AG09319 (cell line): ENCODE data around the gene ZNF232.
A peak's percentile ranks its signal among the peaks of the same experiment; 100 is the strongest.

Source experiments
- DNase-seq: peaks from one replicate; pipeline ENCODE4 v3.0.0-alpha.2; 2010; ENCODE audit warnings: low read depth; ENCODE audit errors: extremely low read depth
- TF ChIP-seq, protein P1 (sequence below): IDR thresholded peaks from 2 replicates; pipeline ENCODE4 v1.5.1; 2011; ENCODE audit warnings: low read depth, mild to moderate bottlenecking, inconsistent platforms, low read length, moderate library complexity

ZNF232 gene

DNA sequence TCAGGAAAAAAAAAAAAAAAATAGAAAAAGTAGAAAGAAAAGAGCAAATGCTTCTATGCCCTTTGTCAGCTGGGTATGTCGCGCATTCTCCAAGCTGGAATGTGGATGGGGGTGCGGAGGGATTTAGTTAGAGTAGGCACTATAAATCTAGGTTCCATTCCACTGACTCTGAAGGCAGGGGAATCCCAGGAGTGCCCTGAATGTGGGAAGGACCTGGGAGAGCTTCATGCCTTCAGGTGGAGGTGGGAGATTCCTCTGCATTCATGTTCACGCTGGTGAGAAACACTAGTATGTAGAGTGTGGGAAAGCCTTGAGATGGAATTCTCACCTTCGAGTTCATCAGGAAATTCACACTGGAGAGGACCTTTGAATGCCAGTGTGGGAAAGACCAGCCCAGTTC lies 12.4 kb downstream of the ZNF232 start:
- TF ChIP-seq, protein P1, sequence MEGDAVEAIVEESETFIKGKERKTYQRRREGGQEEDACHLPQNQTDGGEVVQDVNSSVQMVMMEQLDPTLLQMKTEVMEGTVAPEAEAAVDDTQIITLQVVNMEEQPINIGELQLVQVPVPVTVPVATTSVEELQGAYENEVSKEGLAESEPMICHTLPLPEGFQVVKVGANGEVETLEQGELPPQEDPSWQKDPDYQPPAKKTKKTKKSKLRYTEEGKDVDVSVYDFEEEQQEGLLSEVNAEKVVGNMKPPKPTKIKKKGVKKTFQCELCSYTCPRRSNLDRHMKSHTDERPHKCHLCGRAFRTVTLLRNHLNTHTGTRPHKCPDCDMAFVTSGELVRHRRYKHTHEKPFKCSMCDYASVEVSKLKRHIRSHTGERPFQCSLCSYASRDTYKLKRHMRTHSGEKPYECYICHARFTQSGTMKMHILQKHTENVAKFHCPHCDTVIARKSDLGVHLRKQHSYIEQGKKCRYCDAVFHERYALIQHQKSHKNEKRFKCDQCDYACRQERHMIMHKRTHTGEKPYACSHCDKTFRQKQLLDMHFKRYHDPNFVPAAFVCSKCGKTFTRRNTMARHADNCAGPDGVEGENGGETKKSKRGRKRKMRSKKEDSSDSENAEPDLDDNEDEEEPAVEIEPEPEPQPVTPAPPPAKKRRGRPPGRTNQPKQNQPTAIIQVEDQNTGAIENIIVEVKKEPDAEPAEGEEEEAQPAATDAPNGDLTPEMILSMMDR, result no peak
- no peak for DNase-seq

DNA sequence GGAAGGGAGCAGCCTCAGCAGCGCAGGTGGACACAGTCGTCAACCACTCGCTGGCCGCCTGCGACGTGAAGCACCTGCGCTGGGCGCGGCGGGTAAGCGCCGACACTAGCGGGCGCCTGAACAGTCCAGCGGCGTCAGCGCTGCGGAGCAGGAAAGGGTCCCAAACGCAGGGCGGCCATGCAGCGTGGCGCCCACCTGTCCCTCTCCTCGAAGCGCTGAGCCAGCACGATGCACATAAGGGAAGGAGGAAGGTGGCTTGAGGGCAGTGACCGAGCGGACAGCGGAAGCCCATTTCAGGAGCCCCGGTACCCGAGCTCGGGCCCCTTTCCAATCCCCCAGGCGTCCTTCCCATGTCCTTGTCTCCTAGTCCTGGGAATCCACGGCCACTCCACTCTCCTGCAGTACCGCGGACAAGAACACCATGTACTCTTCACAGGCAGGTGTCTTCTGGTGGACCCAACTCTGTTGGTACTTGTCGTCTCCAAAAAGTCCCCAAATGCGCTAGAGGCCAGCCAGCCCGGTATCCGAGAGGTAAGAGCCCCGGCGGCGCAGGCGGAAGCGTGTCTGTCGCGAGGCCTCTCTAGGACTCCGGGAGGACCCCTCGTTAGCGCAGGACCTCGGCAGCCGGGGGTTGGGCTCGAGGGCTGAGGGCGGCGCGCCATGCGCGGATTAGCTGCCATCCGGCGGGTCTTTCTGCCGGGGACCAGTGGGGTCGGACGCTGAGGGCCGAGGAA lies 14.4 kb downstream of the ZNF232 start:
- TF ChIP-seq, protein P1, result no peak
- no peak for DNase-seq

DNA sequence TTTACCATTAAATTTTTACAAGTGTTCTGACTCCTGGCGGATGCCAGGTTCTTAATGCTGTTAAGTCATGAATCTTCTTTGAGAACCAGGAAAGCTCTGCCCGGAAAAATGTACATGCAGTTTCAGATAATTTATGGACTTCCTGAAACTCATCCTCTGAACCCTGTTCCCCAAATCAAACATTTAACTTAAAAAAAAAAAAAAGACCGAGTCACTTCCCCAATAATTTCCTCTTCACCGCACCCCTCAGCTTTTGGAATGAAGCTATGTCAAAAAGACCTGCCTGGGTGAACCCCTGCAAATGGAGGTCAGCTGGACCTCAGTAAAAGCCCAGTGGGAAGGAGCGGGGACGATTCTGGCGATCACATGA lies 15.0 kb downstream of the ZNF232 start:
- TF ChIP-seq, protein P1, result no peak
- DNase-seq, result no peak

DNA sequence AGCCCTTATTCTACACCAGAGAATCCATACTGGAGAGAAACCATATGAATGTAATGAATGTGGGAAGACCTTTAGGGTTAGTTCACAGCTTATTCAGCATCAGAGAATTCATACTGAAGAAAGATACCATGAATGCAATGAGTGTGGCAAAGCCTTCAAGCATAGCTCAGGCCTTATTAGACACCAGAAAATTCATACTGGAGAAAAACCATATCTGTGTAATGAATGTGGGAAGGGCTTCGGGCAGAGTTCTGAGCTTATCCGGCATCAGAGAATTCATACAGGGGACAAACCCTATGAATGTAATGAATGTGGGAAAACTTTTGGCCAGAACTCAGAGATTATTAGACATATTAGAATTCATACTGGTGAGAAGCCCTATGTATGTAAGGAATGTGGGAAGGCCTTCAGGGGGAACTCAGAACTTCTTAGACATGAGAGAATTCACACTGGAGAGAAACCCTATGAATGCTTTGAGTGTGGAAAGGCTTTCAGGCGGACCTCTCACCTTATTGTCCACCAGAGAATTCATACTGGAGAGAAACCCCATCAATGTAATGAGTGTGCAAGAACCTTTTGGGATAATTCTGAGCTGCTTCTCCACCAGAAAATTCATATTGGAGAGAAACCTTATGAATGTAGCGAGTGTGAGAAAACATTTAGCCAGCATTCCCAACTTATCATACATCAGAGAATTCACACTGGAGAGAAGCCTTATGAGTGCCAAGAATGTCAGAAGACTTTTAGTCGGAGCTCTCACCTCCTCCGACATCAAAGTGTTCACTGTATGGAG lies 19.3 kb downstream of the ZNF232 start:
- no peak for DNase-seq

DNA sequence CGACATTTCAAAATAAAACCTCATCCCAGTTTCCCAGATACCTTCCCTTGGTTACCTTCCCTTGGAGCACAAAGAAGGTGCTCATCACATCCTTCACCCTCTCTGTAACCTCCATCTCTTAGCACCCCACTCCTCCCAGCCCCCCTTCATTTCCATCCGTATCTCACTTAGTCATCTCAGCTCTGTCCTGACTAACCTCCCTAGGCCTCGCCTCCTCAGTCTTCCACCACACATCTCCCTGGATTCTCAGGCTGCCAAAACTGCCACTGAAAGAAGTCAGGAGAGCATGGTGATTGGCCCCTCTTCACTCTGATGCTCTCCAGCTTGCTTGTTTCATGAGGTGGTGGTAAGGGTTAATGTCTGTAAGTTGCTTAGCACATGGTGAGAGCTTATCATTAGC lies 31.1 kb downstream of the ZNF232 start:
- TF ChIP-seq, protein P1, result no peak
- no peak for DNase-seq

More for the DNA sequence above, 19.3 kb downstream of the ZNF232 start:
- TF ChIP-seq, protein P1, result no peak

DNA sequence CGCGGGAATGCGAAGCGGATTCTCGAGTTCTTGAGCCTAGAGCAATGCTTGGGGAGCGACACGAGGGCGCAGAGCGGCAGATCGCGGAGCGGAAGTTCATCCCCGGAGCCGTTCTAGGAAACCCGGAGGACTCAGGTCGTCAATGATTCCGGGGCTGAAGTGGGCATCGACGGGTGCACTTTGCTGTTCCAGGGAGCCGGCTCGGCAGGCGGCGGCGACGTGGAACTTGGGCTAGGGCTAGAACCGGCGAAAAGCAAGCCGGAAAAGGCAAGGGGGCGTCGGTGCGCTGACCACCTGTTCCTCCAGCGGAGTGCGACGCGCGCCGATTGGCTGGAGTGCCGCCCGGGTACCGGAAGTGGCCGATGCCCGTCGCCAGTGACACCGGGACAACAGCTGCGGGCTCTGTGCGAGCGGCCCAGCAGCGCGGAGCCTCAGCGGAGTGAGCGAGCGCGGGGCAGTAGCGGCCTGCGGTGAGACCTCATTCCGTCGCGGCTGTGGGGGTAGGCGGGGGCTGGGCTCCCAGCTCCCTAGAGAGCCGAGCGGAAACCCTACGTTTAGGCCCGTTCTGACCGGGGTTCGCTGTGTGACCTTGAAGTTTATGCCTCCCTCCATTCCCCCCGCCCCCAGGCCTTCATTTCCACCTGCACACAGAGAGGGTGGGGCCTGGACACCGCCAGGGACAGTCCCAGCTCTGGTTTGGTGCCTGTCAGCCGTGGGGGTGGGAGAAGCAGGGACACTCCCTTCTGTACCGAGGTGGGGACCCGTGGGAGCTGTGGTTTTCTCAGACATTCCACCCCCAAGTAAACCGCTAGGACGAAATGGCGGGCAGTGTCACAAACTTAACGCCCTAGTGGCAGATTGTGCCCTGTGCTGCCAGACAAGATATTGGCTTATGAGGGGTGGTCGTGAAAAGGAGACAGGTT lies 33.3 kb downstream of the ZNF232 start, which contains the start of gene ZFP3:
Gene ZFP3 (plus strand): TSS at position 362 of the 923 bp plus-strand sequence. CDS start 13,038 bp downstream, outside the sequence.
- TF ChIP-seq, protein P1, result peak; percentile 1; the same call in 1 of the 2 replicates
- peak; percentile 35 for DNase-seq
